Colonic mucosa (tissue), 4 donors: Measurements from ENCODE around the gene CDC45. TPM values are rescaled to one million over a fixed set of nuclear protein-coding genes. Genes with fewer than 3 reads are reported as not detected.

ENCODE experiments used
- DNase-seq: peaks from one replicate; pipeline ENCODE4 v3.0.0-alpha.2; 2020
- H3K27ac ChIP-seq: fragments of 200-600 bp; one replicate; pipeline ENCODE4 v1.8.0; 2021
- H3K27me3 ChIP-seq: fragments of 200-600 bp; one replicate; pipeline ENCODE4 v1.8.0; 2021
- H3K36me3 ChIP-seq: fragments of 200-600 bp; one replicate; pipeline ENCODE4 v1.8.0; 2021
- H3K4me1 ChIP-seq: fragments of 200-600 bp; one replicate; pipeline ENCODE4 v1.8.0; 2021; ENCODE audit warnings: mild to moderate bottlenecking
- H3K4me3 ChIP-seq: fragments of 200-600 bp; one replicate; pipeline ENCODE4 v1.8.0; 2021
- H3K9ac ChIP-seq, 2 donors: one replicate each; pipeline ENCODE4 v1.7.0; 2013; ENCODE audit warnings: control low read depth in 2 of 2, low read depth in 2 of 2, low read length in 2 of 2
- H3K9me3 ChIP-seq: fragments of 200-600 bp; one replicate; pipeline ENCODE4 v1.8.0; 2021
- intact Hi-C: fragments of 100-400 bp; cut with DNase I; formaldehyde crosslinking; loops from one replicate; pipeline ENCODE4 v1.14.1; 2022
- total RNA-seq, 2 donors: library from RNA; stranded (reverse); fragmentation: NEBNext Ultra II Directional in 1 of 2; extraction: Animal tissue kit (Norgen Biotek cat#: 25700) in 1 of 2; gene quantifications; one replicate each; pipeline ENCODE4 v1.2.1, GENCODE V29; 2021
- TF ChIP-seq, protein P1 (sequence below): fragments of 200-600 bp; IDR thresholded peaks from one replicate; pipeline ENCODE4 v1.8.0; 2022; ENCODE audit warnings: antibody characterized with exemption, mild to moderate bottlenecking
- donor health status: healthy.
- donor health status: DM: no; HTN: no; CAD: no.
- donor health status: DM: no; HTN: no; CAD: no.

The CDC45 gene
- total RNA-seq, 2 donors from 2014 or later: 5.1 to 35.9 TPM

GRCh38 chr22:19495562-19496323, 16.0 kb downstream of the CDC45 start:
- Histone ChIP-seq H3K27me3 (no peaks in the 10 kb centered on the region), H3K27ac (no peak overlapping the region), H3K9me3 (no peaks in the 10 kb centered on the region), H3K4me1 (no peaks in the 10 kb centered on the region), H3K9ac (no peak overlapping the region), H3K4me3 (no peak overlapping the region), H3K36me3 (no peaks in the 10 kb centered on the region)
- no peak for DNase-seq
- TF ChIP-seq, protein P1, sequence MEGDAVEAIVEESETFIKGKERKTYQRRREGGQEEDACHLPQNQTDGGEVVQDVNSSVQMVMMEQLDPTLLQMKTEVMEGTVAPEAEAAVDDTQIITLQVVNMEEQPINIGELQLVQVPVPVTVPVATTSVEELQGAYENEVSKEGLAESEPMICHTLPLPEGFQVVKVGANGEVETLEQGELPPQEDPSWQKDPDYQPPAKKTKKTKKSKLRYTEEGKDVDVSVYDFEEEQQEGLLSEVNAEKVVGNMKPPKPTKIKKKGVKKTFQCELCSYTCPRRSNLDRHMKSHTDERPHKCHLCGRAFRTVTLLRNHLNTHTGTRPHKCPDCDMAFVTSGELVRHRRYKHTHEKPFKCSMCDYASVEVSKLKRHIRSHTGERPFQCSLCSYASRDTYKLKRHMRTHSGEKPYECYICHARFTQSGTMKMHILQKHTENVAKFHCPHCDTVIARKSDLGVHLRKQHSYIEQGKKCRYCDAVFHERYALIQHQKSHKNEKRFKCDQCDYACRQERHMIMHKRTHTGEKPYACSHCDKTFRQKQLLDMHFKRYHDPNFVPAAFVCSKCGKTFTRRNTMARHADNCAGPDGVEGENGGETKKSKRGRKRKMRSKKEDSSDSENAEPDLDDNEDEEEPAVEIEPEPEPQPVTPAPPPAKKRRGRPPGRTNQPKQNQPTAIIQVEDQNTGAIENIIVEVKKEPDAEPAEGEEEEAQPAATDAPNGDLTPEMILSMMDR: no peak
- intact Hi-C loops: no loop called here

DNA sequence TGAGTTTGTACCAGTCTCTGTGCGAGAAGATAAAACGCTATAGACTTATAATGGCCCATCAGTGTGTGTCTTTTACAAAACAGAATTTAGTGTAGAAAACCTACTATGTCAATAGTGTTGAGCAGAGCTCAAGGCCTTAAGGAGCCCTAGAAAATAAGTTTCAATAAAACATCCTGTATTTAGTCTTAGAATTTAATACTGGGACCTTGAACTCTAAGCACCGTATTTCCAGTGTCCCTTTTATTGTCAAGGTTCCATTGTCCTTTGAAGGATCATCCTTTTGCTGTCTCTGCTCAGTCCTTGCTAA, 16.6 kb downstream of the CDC45 start:
- H3K9ac ChIP-seq: no peak overlapping the region
- H3K36me3 ChIP-seq: no peaks in the 10 kb centered on the region
- H3K4me3 ChIP-seq: no peak overlapping the region
- no peaks in the 10 kb centered on the region for H3K4me1 ChIP-seq
- H3K9me3 ChIP-seq: no peaks in the 10 kb centered on the region
- TF ChIP-seq, protein P1: no peak
- H3K27ac ChIP-seq: no peak overlapping the region
- intact Hi-C loops: no loop called here
- no peak for DNase-seq
- H3K27me3 ChIP-seq: no peaks in the 10 kb centered on the region

GRCh38 chr22:19497245-19497644, 17.5 kb downstream of the CDC45 start:
- no peak for DNase-seq
- no peaks in the 10 kb centered on the region for H3K27me3 ChIP-seq
- no peaks in the 10 kb centered on the region for H3K36me3 ChIP-seq
- no peaks in the 10 kb centered on the region for H3K9me3 ChIP-seq
- no peak overlapping the region for H3K4me3 ChIP-seq
- H3K27ac ChIP-seq: no peak overlapping the region
- TF ChIP-seq, protein P1: no peak
- H3K4me1 ChIP-seq: no peaks in the 10 kb centered on the region
- intact Hi-C loops: no loop called here
- no peak overlapping the region for H3K9ac ChIP-seq

DNA sequence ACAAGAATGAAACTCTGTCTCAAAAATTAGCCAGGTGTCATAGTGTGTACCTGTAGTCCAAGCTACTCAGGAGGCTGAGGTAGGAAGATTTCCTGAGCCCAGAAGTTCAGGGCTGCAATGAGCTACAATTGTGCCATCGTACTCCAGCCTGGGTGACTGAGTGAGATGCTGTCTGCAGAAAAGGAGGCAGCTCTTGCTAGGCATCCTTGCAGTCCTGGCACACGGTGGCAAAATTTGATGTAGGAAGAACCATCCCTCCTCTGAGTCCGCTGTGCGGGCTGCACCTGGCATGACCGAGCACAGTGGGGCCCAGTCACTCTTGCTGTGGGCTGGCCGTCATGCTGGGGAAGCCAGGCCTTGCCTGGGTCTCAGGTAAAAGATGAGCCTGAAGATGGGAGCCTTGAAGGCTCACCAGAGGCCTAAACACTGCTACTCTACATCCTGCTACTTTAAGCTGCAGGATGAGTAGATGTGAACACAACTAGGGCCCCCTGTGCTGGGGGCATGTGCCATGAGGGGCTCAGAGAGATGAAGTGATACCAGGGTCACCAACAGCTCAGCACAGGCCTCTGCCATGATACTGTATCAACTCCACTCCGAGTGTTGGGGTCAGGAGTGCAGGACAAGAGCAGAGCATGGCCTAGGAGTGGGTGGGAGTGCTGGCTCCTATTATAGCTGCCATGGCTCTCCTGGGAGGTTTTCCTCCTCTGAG, 18.6 kb downstream of the CDC45 start:
- intact Hi-C loops: no loop called here
- no peak overlapping the region for H3K27ac ChIP-seq
- no peak overlapping the region for H3K9ac ChIP-seq
- DNase-seq: no peak
- TF ChIP-seq, protein P1: no peak
- H3K4me1 ChIP-seq: no peaks in the 10 kb centered on the region
- H3K4me3 ChIP-seq: no peak overlapping the region
- H3K27me3 ChIP-seq: no peaks in the 10 kb centered on the region
- H3K9me3 ChIP-seq: no peaks in the 10 kb centered on the region
- H3K36me3 ChIP-seq: no peaks in the 10 kb centered on the region

DNA sequence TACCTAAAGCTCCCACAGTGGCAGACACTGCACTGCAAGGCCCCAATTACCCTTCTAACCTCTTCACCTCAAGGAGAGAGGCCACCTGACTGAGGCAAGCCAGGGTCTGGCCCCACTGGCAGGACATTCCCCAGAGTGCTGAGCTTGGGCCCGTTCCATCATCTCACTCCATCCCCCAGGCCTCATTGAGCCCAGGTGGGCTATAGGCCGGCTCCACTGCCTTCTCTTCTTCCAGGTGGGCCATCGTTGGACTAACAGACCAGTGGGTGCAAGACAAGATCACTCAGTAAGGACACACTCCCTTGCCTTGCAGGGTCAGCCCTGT, 19.1 kb downstream of the CDC45 start:
- no peak overlapping the region for H3K27ac ChIP-seq
- TF ChIP-seq, protein P1: no peak
- no peaks in the 10 kb centered on the region for H3K36me3 ChIP-seq
- intact Hi-C loops: no loop called here
- no peaks in the 10 kb centered on the region for H3K4me1 ChIP-seq
- no peak for DNase-seq
- no peaks in the 10 kb centered on the region for H3K9me3 ChIP-seq
- no peaks in the 10 kb centered on the region for H3K27me3 ChIP-seq
- no peak overlapping the region for H3K9ac ChIP-seq
- H3K4me3 ChIP-seq: no peak overlapping the region
